Vagina (tissue), 2 donors: ENCODE results near the gene DPP10.

ENCODE experiments used
- POLR2A ChIP-seq, 2 donors: fragments of 450-650 bp; IDR thresholded peaks; one replicate each; pipeline ENCODE4 v1.6.1; 2017; ENCODE audit warnings: antibody characterized with exemption in 2 of 2, mild to moderate bottlenecking in 2 of 2, moderate library complexity in 2 of 2
- POLR2AphosphoS5 ChIP-seq, 2 donors: sonication (generic); formaldehyde crosslinking; IDR thresholded peaks; one replicate each; pipeline ENCODE4 v1.9.0; 2017; ENCODE audit warnings: antibody characterized with exemption in 2 of 2, mild to moderate bottlenecking in 2 of 2, low read depth in 1 of 2; ENCODE audit not compliant: insufficient read depth in 1 of 2
- TF ChIP-seq, protein P1 (sequence below), 3 experiments: fragments of 450-650 bp in 2 of 3; fragments of 200-600 bp in 1 of 3; sonication (generic) in 1 of 3; IDR thresholded peaks; one replicate each; pipeline ENCODE4 v1.5.1; 2017 to 2019; ENCODE audit warnings: antibody characterized with exemption in 3 of 3, mild to moderate bottlenecking in 2 of 3, moderate library complexity in 2 of 3

DNA sequence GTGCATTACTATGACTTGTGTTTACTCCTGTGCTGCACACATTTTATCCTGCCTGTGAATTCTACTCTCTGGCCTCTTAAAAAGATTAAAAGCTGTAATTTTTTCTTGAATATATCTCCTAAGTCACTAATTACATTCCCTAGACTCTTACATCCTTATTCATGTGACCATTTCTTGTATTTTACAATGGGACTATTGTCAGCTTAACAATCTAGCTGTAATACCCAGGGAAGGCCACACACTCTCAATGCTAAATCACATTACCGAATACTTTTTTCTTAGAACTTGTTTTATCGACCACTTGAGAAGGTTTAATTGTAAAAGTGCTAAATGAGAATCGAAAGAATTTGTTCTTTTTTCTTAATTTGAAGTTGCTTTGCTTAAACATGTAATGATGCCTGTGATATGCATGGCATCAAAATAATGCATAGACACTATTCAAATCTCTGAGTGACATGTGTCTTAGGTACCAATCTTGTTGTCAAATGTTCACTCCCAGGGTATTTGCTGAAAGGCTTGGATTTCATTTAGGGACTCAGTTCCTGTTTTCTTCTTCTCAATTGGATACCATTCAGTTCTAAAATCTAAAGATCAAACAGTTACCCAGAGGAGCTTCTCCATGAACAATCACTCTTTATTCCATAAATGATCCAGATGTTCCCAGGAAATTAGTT is 498.5 kb downstream of the DPP10 start:
- TF ChIP-seq, protein P1, sequence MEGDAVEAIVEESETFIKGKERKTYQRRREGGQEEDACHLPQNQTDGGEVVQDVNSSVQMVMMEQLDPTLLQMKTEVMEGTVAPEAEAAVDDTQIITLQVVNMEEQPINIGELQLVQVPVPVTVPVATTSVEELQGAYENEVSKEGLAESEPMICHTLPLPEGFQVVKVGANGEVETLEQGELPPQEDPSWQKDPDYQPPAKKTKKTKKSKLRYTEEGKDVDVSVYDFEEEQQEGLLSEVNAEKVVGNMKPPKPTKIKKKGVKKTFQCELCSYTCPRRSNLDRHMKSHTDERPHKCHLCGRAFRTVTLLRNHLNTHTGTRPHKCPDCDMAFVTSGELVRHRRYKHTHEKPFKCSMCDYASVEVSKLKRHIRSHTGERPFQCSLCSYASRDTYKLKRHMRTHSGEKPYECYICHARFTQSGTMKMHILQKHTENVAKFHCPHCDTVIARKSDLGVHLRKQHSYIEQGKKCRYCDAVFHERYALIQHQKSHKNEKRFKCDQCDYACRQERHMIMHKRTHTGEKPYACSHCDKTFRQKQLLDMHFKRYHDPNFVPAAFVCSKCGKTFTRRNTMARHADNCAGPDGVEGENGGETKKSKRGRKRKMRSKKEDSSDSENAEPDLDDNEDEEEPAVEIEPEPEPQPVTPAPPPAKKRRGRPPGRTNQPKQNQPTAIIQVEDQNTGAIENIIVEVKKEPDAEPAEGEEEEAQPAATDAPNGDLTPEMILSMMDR (IDR thresholded peaks at IDR 0.05) = no peak
- TF ChIP-seq POLR2A (IDR thresholded peaks at IDR 0.05) (no peak), POLR2AphosphoS5 (IDR thresholded peaks at IDR 0.05; ENCODE audit: insufficient read depth in 1 of 2, low read depth in 1 of 2) (no peak)
